Measurements from ENCODE around the gene TEAD1. TPM values are rescaled to one million over a fixed set of nuclear protein-coding genes. Genes with fewer than 3 reads are reported as not detected.

The TEAD1 gene
- total RNA-seq, 1 experiment from 2014 or later, result 106 TPM

- H3K4me3 ChIP-seq, result no peak overlapping the region
- H3F3A ChIP-seq (ENCODE audit: insufficient read depth, low read depth), result no peaks in the 10 kb centered on the region
- no TSS peak for BruUV-seq (replicated peaks)
- no peak overlapping the region for H3K4me2 ChIP-seq
- no peaks in the 10 kb centered on the region for H3K4me1 ChIP-seq (replicated peaks; ENCODE audit: insufficient read depth)
- H2AFZ ChIP-seq, result no peak overlapping the region
- POLR2A ChIA-PET (ENCODE audit: unreplicated experiment), result no interaction called here
- no peaks in the 10 kb centered on the region for H3K9me3 ChIP-seq (ENCODE audit: insufficient read depth, low read depth)
- H3K79me2 ChIP-seq (ENCODE audit: low read depth), result no peaks in the 10 kb centered on the region
- no peaks in the 10 kb centered on the region for H4K20me1 ChIP-seq (ENCODE audit: insufficient read depth)
- DNase-seq, result no peak
- H3K9me2 ChIP-seq (ENCODE audit: insufficient read depth), result no peaks in the 10 kb centered on the region
- TF ChIP-seq EZH2 (IDR thresholded peaks at IDR 0.05; ENCODE audit: low read depth) (no peak), CTCF (conservative IDR thresholded peaks at IDR 0.05) (no peak)
- CTCF ChIA-PET, result interaction anchor here (0.7 kb wide), 1 partner anchor 330 kb away, joined by 3 read pairs; no protein-coding TSS in a partner anchor
- intact Hi-C loops (cut with micrococcal nuclease; ENCODE audit: unreplicated experiment), result no loop called here
- no peak overlapping the region for H3K27ac ChIP-seq
- H3K27me3 ChIP-seq (ENCODE audit: insufficient read depth, low read depth), result no peaks in the 10 kb centered on the region
- no peaks in the 10 kb centered on the region for H3K36me3 ChIP-seq (ENCODE audit: low read depth)
Observed at GRCh38 chr11:12662101-12662689, 12.0 kb upstream of the TEAD1 start.

GRCh38 chr11:12664385-12664784 is 9.8 kb upstream of the TEAD1 start:
- H3K4me1 ChIP-seq (replicated peaks; ENCODE audit: insufficient read depth), result no peaks in the 10 kb centered on the region
- H2AFZ ChIP-seq, result no peak overlapping the region
- BruUV-seq (replicated peaks), result no TSS peak
- DNase-seq, result no peak
- H3K27ac ChIP-seq, result no peak overlapping the region
- intact Hi-C loops (cut with micrococcal nuclease; ENCODE audit: unreplicated experiment), result no loop called here
- H3K4me3 ChIP-seq, result no peak overlapping the region
- H4K20me1 ChIP-seq (ENCODE audit: insufficient read depth), result no peaks in the 10 kb centered on the region
- H3F3A ChIP-seq (ENCODE audit: insufficient read depth, low read depth), result no peaks in the 10 kb centered on the region
- H3K9me2 ChIP-seq (ENCODE audit: insufficient read depth), result no peaks in the 10 kb centered on the region
- no peaks in the 10 kb centered on the region for H3K9me3 ChIP-seq (ENCODE audit: insufficient read depth, low read depth)
- no peaks in the 10 kb centered on the region for H3K36me3 ChIP-seq (ENCODE audit: low read depth)
- no peaks in the 10 kb centered on the region for H3K27me3 ChIP-seq (ENCODE audit: insufficient read depth, low read depth)
- ChIA-PET CTCF (no interaction called here), POLR2A (ENCODE audit: unreplicated experiment) (no interaction called here)
- H3K79me2 ChIP-seq (ENCODE audit: low read depth), result no peaks in the 10 kb centered on the region
- H3K4me2 ChIP-seq, result no peak overlapping the region
- TF ChIP-seq EZH2 (IDR thresholded peaks at IDR 0.05; ENCODE audit: low read depth), result no peak
- TF ChIP-seq CTCF (conservative IDR thresholded peaks at IDR 0.05), result no peak

GRCh38 chr11:12666915-12667314 is 7.3 kb upstream of the TEAD1 start:
- no peak for DNase-seq
- Histone ChIP-seq H3K4me2 (no peak overlapping the region), H3K79me2 (ENCODE audit: low read depth) (no peaks in the 10 kb centered on the region), H4K20me1 (ENCODE audit: insufficient read depth) (no peaks in the 10 kb centered on the region), H2AFZ (no peak overlapping the region), H3K9me3 (ENCODE audit: insufficient read depth, low read depth) (no peaks in the 10 kb centered on the region), H3K36me3 (ENCODE audit: low read depth) (no peaks in the 10 kb centered on the region), H3K4me1 (replicated peaks; ENCODE audit: insufficient read depth) (peaks cover 10% of the 10 kb centered on the region), H3K9me2 (ENCODE audit: insufficient read depth) (no peaks in the 10 kb centered on the region), H3K27ac (no peak overlapping the region), H3K27me3 (ENCODE audit: insufficient read depth, low read depth) (no peaks in the 10 kb centered on the region), H3F3A (ENCODE audit: insufficient read depth, low read depth) (no peaks in the 10 kb centered on the region), H3K4me3 (no peak overlapping the region)
- TF ChIP-seq EZH2 (IDR thresholded peaks at IDR 0.05; ENCODE audit: low read depth) (no peak), CTCF (conservative IDR thresholded peaks at IDR 0.05) (no peak)
- intact Hi-C loops (cut with micrococcal nuclease; ENCODE audit: unreplicated experiment), result no loop called here
- CTCF ChIA-PET, result no interaction called here
- POLR2A ChIA-PET (ENCODE audit: unreplicated experiment), result no interaction called here
- no TSS peak for BruUV-seq (replicated peaks)
